GM10847 (cell line): ENCODE results near the gene ITCH.

Experiments used
- POLR2A ChIP-seq: IDR thresholded peaks from 2 replicates; pipeline ENCODE4 v1.6.1; 2011; ENCODE audit not compliant: insufficient read length; ENCODE audit errors: extremely low read depth

ITCH gene

GRCh38 chr20:34536798-34537394 is 173.8 kb downstream of the ITCH start:
- no peak for TF ChIP-seq POLR2A

GRCh38 chr20:34537651-34538050 is 174.6 kb downstream of the ITCH start:
- no peak for TF ChIP-seq POLR2A

- no peak for TF ChIP-seq POLR2A
Observed at GRCh38 chr20:34538671-34539123, 175.6 kb downstream of the ITCH start.

GRCh38 chr20:34539756-34540155 is 176.7 kb downstream of the ITCH start:
- no peak for TF ChIP-seq POLR2A

- TF ChIP-seq POLR2A, result no peak
Observed at GRCh38 chr20:34540596-34541263, 177.7 kb downstream of the ITCH start.

- no peak for TF ChIP-seq POLR2A
Observed at GRCh38 chr20:34541264-34541901, 178.3 kb downstream of the ITCH start.

- no peak for TF ChIP-seq POLR2A
Observed at GRCh38 chr20:34541917-34542316, 178.8 kb downstream of the ITCH start.

- TF ChIP-seq POLR2A, result no peak
Observed at GRCh38 chr20:34542439-34542838, 179.4 kb downstream of the ITCH start.

- TF ChIP-seq POLR2A, result no peak
Observed at GRCh38 chr20:34543463-34544056, 180.5 kb downstream of the ITCH start.

GRCh38 chr20:34544109-34544796 is 181.2 kb downstream of the ITCH start:
- TF ChIP-seq POLR2A, result no peak

GRCh38 chr20:34546751-34547181 is 183.7 kb downstream of the ITCH start:
- TF ChIP-seq POLR2A, result no peak

GRCh38 chr20:34547844-34548613 is 185.0 kb downstream of the ITCH start:
- TF ChIP-seq POLR2A, result no peak

- no peak for TF ChIP-seq POLR2A
Observed at GRCh38 chr20:34549291-34549928, 186.3 kb downstream of the ITCH start.

- no peak for TF ChIP-seq POLR2A
Observed at GRCh38 chr20:34549929-34550305, 186.8 kb downstream of the ITCH start.
